HL-60 (cell line): ENCODE measurements around the gene CLTA.

Source experiments
- CTCF ChIP-seq: IDR thresholded peaks from one replicate; pipeline ENCODE4 v1.5.1; 2011; ENCODE audit warnings: low read length, control low read depth, inconsistent platforms; ENCODE audit not compliant: insufficient read depth
- POLR2AphosphoS5 ChIP-seq: IDR thresholded peaks from 2 replicates; pipeline ENCODE4 v1.6.1; 2012; ENCODE audit warnings: low read depth
- REST ChIP-seq: IDR thresholded peaks from 2 replicates; pipeline ENCODE4 v1.6.1; 2012; ENCODE audit warnings: low read depth; ENCODE audit not compliant: insufficient replicate concordance
- SPI1 ChIP-seq: IDR thresholded peaks from 2 replicates; pipeline ENCODE4 v1.6.1; 2012; ENCODE audit warnings: low read depth, mild to moderate bottlenecking, borderline replicate concordance

GRCh38 chr9:36207016-36207415 is 16.3 kb downstream of the CLTA start:
- no peak for TF ChIP-seq CTCF
- TF ChIP-seq SPI1 = no peak
- no peak for TF ChIP-seq POLR2AphosphoS5
- TF ChIP-seq REST = no peak
